OCI-LY3 (cell line): ENCODE results near the gene STIMATE.

Experiments used
- H2AFZ ChIP-seq: fragments of 200-600, 300-600 bp; shearing (Covaris generic); 2 replicates; pipeline ENCODE4 v1.6.0; 2014; ENCODE audit warnings: antibody characterized with exemption, low read depth, low read length
- H3K27ac ChIP-seq: fragments of 200-600, 300-600 bp; sonication (generic); 2 replicates; pipeline ENCODE4 v1.5.1; 2014; ENCODE audit warnings: mild to moderate bottlenecking, low read length, moderate library complexity, mixed read lengths
- H3K27me3 ChIP-seq: fragments of 200-600, 300-600 bp; sonication (generic); 2 replicates; pipeline ENCODE4 v1.6.1; 2014; ENCODE audit warnings: low read depth, low read length, mixed read lengths
- H3K36me3 ChIP-seq: fragments of 200-600, 300-600 bp; sonication (generic); replicated peaks from 2 replicates; pipeline ENCODE3; 2014; ENCODE audit warnings: low read depth, low read length, mixed read lengths
- H3K4me1 ChIP-seq: fragments of 300-600, 200-600 bp; sonication (generic); 2 replicates; pipeline ENCODE4 v1.6.1; 2014; ENCODE audit warnings: low read length, mixed read lengths
- H3K4me2 ChIP-seq: fragments of 200-600, 300-600 bp; sonication (generic); 2 replicates; pipeline ENCODE4 v1.6.1; 2014; ENCODE audit warnings: low read length, mixed read lengths
- H3K4me3 ChIP-seq: fragments of 300-600, 200-600 bp; sonication (generic); 2 replicates; pipeline ENCODE4 v1.5.1; 2014; ENCODE audit warnings: antibody characterized with exemption, mild to moderate bottlenecking, low read length, moderate library complexity
- H3K79me2 ChIP-seq: fragments of 300-600, 200-600 bp; shearing (Covaris generic); 2 replicates; pipeline ENCODE4 v1.6.1; 2014; ENCODE audit warnings: mild to moderate bottlenecking, low read length, mixed read lengths
- H3K9ac ChIP-seq: fragments of 300-600, 200-600 bp; shearing (Covaris generic); 2 replicates; pipeline ENCODE4 v1.6.0; 2014; ENCODE audit warnings: mild to moderate bottlenecking, low read length, moderate library complexity
- H3K9me3 ChIP-seq: fragments of 200-600, 300-600 bp; shearing (Covaris generic); 2 replicates; pipeline ENCODE4 v1.6.1; 2014; ENCODE audit warnings: low read length, mixed read lengths; ENCODE audit not compliant: insufficient read depth
- H4K20me1 ChIP-seq: fragments of 200-600, 300-600 bp; sonication (generic); 2 replicates; pipeline ENCODE4 v1.6.1; 2016; ENCODE audit warnings: low read length, mixed read lengths; ENCODE audit not compliant: insufficient read depth
- EZH2phosphoT487 ChIP-seq: fragments of 200-600 bp; shearing (Covaris generic); IDR thresholded peaks from 2 replicates; pipeline ENCODE4 v1.6.1; 2018; ENCODE audit warnings: antibody characterized with exemption, mixed run types, low read depth
- TF ChIP-seq, protein P1 (sequence below): fragments of 200-600, 300-600 bp; sonication (generic); IDR thresholded peaks from 2 replicates; pipeline ENCODE4 v1.5.1; 2014; ENCODE audit warnings: antibody characterized with exemption, low read length, low read depth

The STIMATE gene

DNA sequence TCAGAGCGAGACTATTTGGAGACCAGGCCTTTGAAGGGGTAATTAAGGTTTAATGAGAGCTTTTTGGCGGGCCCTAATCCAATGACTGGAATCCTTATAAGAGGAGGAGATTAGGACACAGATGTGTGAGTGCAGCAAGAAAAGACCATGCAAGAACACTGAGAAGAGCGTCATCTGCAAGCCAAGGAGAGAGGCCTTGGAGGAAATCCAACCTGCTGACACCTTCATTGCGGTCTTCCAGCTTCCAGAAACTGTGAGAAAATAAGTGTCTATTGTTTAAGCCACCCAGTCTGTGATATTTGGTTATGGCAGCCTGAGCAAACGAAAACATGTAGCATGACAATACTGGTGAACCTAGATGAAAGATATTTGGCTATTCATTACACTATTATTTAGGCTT, 39.5 kb downstream of the STIMATE start:
- Histone ChIP-seq H3K4me3 (no peak overlapping the region), H3K27ac (no peak overlapping the region), H4K20me1 (no peaks in the 10 kb centered on the region), H3K79me2 (no peaks in the 10 kb centered on the region), H2AFZ (no peak overlapping the region), H3K27me3 (no peaks in the 10 kb centered on the region), H3K36me3 (no peaks in the 10 kb centered on the region), H3K4me1 (peaks cover 7% of the 10 kb centered on the region), H3K4me2 (no peak overlapping the region), H3K9me3 (no peaks in the 10 kb centered on the region), H3K9ac (no peak overlapping the region)
- no peak for TF ChIP-seq EZH2phosphoT487
- TF ChIP-seq, protein P1, sequence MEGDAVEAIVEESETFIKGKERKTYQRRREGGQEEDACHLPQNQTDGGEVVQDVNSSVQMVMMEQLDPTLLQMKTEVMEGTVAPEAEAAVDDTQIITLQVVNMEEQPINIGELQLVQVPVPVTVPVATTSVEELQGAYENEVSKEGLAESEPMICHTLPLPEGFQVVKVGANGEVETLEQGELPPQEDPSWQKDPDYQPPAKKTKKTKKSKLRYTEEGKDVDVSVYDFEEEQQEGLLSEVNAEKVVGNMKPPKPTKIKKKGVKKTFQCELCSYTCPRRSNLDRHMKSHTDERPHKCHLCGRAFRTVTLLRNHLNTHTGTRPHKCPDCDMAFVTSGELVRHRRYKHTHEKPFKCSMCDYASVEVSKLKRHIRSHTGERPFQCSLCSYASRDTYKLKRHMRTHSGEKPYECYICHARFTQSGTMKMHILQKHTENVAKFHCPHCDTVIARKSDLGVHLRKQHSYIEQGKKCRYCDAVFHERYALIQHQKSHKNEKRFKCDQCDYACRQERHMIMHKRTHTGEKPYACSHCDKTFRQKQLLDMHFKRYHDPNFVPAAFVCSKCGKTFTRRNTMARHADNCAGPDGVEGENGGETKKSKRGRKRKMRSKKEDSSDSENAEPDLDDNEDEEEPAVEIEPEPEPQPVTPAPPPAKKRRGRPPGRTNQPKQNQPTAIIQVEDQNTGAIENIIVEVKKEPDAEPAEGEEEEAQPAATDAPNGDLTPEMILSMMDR = no peak

DNA sequence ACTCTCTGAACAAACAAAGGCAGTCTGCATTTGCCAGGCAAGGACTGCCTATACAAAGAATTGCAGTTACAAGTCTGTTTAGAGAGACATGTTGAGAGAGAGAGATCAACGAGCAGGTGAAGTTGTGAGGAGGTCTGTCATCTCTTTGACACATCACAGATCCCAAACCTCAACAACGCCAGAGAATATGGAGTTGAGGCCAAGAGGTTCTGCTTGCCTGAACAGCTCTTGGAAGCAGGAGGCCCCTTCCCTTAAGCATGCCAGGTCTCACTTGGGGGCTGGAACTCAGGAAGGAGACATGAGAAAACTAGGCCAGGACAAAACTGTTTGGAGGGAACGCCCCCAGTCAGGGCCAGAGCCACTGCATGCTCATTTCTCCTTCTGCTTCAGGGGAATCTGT, 40.2 kb downstream of the STIMATE start:
- Histone ChIP-seq H3K27me3 (no peaks in the 10 kb centered on the region), H3K27ac (no peak overlapping the region), H3K4me3 (no peak overlapping the region), H3K79me2 (no peaks in the 10 kb centered on the region), H3K9ac (no peak overlapping the region), H3K4me1 (peaks cover 7% of the 10 kb centered on the region), H3K4me2 (no peak overlapping the region), H3K36me3 (no peaks in the 10 kb centered on the region), H4K20me1 (no peaks in the 10 kb centered on the region), H3K9me3 (no peaks in the 10 kb centered on the region), H2AFZ (no peak overlapping the region)
- TF ChIP-seq, protein P1 = no peak
- TF ChIP-seq EZH2phosphoT487 = no peak

DNA sequence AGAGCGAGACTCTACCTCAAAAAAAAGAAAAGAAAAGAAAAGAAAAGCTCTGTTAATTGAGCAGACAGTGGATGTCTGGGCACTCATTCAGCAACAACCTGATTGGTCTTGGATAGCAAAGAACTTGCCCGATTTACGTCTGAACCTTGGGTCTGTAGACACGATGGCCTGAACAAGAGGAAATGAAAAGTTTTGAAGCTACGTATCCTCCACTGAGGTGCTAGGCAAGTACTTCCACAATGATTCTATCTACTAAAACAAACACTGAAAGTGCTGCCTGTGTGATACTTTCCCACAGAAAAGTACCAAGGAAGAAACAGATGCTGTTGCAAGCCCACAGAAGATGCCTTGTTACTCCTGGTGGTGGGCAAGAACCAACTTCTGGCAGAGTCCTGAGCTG, 40.7 kb downstream of the STIMATE start:
- Histone ChIP-seq H3K9ac (no peak overlapping the region), H3K27ac (no peak overlapping the region), H2AFZ (no peak overlapping the region), H3K27me3 (no peaks in the 10 kb centered on the region), H3K4me3 (no peak overlapping the region), H3K79me2 (no peaks in the 10 kb centered on the region), H3K36me3 (no peaks in the 10 kb centered on the region), H3K4me1 (peaks cover 7% of the 10 kb centered on the region), H4K20me1 (no peaks in the 10 kb centered on the region), H3K4me2 (peak overlapping the region; percentile 26; the same call in 1 of the 2 replicates), H3K9me3 (no peaks in the 10 kb centered on the region)
- TF ChIP-seq EZH2phosphoT487 = no peak
- TF ChIP-seq, protein P1 = no peak

DNA sequence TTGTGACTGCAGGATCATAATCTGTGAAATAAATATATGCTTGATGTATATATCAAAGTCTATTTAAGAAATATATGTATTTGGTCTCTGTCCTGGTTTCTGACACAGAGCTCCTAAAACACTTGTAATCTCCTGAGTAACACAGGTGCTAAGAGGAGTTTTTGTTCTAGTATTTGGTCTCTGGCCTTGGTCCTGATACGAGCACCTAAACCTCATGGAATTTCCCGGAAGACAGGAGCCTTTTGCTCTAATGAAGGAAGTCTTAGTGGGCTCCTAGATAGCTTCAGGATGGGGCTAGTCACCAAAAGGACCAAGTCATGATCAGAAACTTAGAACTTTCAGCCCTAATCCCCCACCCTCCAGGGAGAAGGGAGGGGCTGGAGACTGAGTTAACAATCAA, 43.3 kb downstream of the STIMATE start:
- Histone ChIP-seq H3K9me3 (no peaks in the 10 kb centered on the region), H3K27me3 (no peaks in the 10 kb centered on the region), H3K4me2 (no peak overlapping the region), H3K4me3 (no peak overlapping the region), H2AFZ (no peak overlapping the region), H3K27ac (no peak overlapping the region), H4K20me1 (no peaks in the 10 kb centered on the region), H3K4me1 (peaks cover 7% of the 10 kb centered on the region), H3K36me3 (no peaks in the 10 kb centered on the region), H3K9ac (no peak overlapping the region), H3K79me2 (no peaks in the 10 kb centered on the region)
- TF ChIP-seq EZH2phosphoT487 = no peak
- TF ChIP-seq, protein P1 = no peak
